HL-60/S4 (cell line): ENCODE data around the gene RASGEF1C.

Experiments
- in situ Hi-C: fragments of 300-500 bp; cut with MboI; formaldehyde crosslinking; loops from 2 replicates; pipeline ENCODE4 v1.14.3; 2022; ENCODE audit warnings: low sequenced_read_pairs

Gene RASGEF1C

GRCh38 chr5:180187767-180188166 is 21.2 kb downstream of the RASGEF1C start:
- in situ Hi-C loops: no loop called here

DNA sequence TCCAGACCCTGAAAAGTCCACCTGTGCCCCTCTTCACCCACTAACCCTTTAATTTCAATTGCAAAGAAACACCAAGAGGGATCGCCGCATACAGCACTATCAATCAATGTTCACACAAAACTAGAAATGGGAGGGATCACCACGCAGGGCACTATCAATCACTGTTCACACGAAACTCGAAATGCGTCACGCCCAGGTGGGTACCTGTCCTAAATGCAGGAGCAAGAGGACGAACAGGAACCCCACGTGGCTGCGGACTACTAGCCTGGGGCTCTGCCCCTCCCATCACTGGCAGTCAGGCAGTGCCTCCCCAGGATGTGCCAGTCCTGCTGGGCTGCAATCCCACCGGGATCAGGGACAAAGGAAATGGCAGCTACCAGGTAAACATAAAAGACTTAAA is 28.2 kb downstream of the RASGEF1C start:
- in situ Hi-C loops: no loop called here

GRCh38 chr5:180180421-180180820 is 28.6 kb downstream of the RASGEF1C start:
- in situ Hi-C loops: no loop called here

GRCh38 chr5:180179442-180180420 is 29.3 kb downstream of the RASGEF1C start:
- in situ Hi-C loops: no loop called here

DNA sequence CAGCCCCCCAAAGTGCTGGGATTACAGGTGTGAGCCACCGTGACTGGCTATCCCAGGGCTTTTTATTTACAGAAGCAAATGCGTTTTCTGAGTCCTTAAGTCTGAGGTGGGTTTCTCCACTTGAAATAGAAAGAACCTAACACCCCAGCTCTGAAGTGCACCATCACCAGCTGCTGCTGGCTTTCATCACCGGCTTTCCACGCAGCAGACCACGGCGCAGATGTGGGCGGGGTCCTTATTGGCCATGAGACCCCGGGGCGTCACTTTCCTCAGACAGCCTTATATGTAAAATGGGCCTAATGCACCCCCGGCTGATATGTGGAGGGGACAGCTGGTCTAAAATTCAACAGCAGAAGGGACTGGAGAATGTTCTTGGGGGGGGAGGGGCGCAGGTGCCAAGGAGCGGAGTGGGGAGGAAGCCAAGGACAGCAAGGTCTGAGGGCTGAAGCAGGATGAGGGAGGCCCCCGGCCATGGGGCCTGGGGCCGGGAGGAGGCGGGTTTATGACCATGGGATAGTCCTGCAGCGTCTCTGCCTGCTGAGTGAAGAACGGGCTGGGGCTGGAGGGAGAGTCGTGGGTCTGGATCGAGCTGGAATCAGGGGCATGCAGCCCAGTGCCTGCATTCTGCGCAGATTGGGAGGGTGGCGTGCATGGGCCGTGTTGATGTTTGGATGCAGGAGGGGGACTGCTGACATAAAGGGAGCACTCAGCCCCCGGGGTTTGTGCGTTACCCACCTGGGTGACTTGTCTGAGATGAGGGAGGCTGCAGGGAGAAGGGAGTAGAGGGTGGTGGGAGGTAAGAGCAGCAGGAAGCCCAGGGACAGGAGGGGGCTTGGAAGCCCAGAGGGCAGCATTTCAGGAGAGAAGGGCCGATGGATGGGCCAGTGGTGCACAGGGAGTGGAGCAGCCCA is 30.2 kb downstream of the RASGEF1C start:
- in situ Hi-C loops: no loop called here

DNA sequence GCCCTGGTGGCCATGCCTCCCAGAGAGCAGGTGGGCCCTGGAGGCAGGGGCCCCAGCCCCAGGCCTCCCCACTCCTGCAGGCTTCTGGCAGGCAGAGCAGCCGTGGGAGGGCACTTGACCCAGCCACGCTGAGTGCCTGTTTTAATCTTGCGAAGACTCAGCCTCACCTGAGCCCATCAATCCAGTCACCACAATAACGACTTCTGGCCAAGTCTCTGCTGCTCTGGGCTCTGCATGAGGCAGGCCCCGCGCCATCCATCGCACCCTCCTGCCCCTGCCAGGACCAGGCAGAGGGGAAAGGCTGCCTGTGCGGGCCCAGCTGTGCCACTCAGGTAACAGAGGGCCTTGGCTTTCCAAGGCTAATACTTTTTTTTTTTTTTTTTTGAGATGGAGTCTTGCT is 32.8 kb downstream of the RASGEF1C start:
- in situ Hi-C loops: no loop called here

GRCh38 chr5:180175015-180175431 is 34.0 kb downstream of the RASGEF1C start:
- in situ Hi-C loops: no loop called here

DNA sequence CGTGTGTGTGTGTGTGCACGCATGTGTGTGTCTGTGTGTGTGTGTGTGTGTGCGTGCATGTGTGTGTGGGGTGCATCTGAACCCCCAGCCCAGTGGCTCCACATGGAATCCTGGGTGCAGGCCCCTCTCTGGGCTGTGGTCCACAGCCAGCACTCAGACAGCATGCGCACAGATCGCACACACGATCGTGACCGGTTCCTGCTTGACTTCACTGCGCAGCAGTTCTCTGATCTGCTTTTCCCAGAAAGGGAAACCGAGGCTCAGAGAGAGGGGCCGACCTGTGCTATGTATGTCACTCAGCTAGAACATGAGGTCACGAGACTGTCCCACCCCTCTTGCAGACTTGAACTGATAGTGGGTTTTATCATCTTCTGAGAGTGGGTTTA is 34.4 kb downstream of the RASGEF1C start:
- in situ Hi-C loops: no loop called here

DNA sequence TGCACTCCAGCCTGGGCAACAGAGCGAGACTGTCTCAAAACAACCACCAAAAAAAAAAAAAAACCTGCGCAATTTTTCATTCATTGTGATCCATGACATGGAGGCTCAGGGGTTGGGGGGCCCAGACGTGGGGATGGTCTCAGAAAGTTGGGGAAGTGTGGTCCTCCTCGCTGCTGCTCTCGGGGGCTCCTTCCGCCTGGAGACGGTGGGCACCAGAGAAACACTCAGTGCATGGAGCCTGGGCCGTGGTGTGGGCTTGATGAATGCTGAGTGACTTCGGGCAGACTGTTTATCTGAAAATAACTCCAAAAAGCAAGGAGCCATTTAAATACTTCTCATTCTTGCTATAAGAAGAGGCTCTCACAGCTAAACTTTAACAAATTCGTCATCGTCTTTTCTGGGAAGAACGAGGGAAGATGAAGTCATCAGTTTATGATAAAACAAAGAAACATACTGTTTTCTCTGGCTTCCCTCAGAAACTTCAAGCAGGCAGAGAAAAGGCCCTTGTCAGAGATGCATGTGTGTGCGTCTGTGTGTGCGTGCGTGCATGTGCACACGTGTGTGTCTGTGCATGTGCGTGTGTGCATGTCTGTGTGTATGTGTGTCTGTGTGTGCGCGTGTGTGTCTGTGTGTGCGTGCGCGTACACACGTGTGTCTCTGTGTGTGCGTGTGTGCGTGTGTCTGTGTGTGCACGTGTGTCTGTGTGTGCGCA is 35.0 kb downstream of the RASGEF1C start:
- in situ Hi-C loops: no loop called here

DNA sequence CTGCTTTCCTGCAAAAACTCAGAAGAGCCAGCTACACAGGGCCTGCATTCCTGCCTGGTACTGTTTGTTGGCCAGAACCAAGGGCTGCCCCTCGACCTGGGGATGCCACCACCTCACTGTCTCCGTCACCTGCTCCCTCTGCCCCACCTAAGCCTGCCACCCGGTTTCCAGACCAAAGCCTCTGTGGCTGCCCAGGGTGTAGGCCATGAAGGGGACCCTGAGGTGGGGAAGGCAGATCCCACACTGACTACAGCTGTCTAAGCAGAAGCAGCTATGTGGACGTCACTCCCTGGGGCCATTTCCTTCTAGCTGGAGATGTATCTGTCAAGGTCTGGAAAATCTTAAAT is 35.8 kb downstream of the RASGEF1C start:
- in situ Hi-C loops: no loop called here

GRCh38 chr5:180172447-180173197 is 36.4 kb downstream of the RASGEF1C start:
- in situ Hi-C loops: no loop called here

- in situ Hi-C loops: no loop called here
Measured at GRCh38 chr5:180171568-180172094, 37.4 kb downstream of the RASGEF1C start.

GRCh38 chr5:180170810-180171567 is 38.0 kb downstream of the RASGEF1C start:
- in situ Hi-C loops: no loop called here

DNA sequence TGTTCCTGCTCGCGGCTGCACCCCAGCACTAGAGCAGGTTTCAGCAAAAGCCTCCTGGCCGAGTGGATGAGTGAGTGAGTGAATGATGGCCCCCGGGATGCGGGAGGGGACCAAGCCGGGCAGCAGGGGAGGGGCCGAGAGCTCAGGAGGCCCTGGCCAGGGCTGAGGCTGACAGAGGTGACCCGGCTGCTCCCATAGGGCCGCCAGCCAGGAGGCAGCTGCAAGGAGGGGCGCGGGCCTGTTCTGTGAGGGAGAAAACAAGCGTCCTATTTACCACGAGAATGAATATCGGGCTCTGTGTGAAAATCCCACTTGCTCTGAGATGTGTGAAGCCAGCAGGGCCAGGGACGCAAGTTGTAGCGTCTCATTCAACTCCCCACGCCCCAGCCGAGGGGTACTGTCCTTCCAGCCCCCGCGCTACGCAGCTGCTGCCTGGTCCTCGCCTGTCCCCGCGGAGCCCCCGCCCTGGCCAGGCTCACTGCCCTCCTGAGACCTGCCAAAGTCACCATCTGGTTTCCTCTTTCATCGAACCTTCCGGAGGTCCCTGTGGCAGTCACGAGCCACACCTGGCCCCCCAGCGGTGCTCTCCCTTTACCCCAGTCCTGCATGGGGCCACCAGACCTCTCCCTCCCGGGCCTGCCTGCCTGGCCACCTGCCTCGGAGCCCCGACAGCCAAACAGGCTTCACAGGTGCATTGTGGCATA is 38.8 kb downstream of the RASGEF1C start:
- in situ Hi-C loops: no loop called here

DNA sequence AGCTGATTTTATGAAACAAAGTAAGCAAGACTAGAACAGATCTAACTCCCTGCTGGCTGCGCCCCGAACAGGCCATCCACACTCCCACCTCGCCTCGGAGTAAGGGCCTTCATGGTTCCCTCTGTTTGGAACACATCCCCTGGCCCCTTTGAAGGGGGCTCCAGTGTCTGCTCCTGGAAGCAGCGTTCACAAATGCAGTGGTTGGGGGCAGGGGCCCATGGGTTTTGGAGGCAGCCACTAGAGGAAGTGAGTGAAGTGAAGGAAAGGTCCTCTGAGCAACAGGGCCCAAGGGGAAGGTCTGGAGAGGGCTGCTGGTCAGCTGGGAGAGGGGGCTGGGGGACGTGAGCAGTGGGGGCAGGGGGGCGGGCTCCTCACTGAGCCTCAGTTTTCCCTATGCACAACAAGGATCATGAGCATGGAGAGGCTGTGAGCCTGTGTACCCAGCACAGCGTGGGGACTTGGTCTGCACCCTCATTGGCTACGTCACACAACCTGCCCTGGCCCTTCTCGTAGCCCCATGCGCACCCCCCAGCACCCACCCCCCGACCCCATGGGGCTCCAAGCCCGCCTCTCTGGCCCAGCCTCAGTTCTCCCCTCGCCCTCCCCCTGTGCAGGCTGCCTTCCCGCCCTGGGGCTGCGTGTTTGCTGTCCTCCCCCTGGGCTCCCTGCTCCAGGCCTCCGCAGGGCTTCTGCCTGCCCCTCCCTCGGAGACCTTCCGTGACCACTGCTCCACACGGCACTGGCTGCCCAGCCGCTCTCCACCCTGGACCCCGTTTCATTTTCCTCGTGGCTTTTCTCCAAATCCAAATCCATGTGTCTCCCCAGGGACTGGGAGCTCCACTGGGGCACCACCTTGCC is 39.5 kb downstream of the RASGEF1C start:
- in situ Hi-C loops: no loop called here

GRCh38 chr5:180168758-180169157 is 40.3 kb downstream of the RASGEF1C start:
- in situ Hi-C loops: no loop called here

DNA sequence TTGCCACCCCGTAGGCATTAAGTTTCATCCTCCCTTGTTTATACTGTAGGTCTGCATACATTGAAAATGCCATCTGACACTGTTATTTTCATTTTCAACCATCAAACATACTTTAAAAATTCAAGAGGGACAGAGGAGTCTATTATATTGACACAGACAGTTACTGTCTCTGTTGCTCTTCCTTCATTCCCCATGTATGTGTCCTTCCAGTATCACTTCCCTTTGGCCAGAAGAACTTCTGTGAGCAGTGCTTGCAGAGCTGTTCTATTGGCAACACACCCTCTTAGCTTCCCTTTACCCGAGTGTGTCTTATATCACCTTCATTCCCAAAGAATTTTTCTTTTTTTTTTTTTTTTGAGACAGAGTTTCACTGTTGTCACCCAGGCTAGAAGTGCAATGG is 42.8 kb downstream of the RASGEF1C start:
- in situ Hi-C loops: no loop called here

GRCh38 chr5:180162304-180162661 is 46.7 kb downstream of the RASGEF1C start:
- in situ Hi-C loops: no loop called here
